Muscle of back (tissue), 11 donors: ENCODE results near the gene CAPN12. TPM values are rescaled to one million over a fixed set of nuclear protein-coding genes. Genes with fewer than 3 reads are reported as not detected.
A peak's percentile ranks its signal among the peaks of the same experiment; 100 is the strongest.
"Not testable (repeated sequence)": the region's sequence is repeated elsewhere in the genome, so short reads cannot be mapped to it uniquely, and the experiment has no call there.

Source experiments
- DNase-seq, 3 donors: peaks; one replicate each; pipeline versions ENCODE4 v3.0.0 to v3.0.0-alpha.2; 2013
- polyA plus RNA-seq, 10 donors: library from polyadenylated mRNA; unstranded; fragments of 120-200 nt; gene quantifications; one replicate each; pipeline ENCODE4 v1.2.1, GENCODE V29; 2013; ENCODE audit not compliant: insufficient read length in 10 of 10

CAPN12 gene
- polyA plus RNA-seq, 10 donors = 0.71 to 2.2 (median 0.94) TPM

DNA sequence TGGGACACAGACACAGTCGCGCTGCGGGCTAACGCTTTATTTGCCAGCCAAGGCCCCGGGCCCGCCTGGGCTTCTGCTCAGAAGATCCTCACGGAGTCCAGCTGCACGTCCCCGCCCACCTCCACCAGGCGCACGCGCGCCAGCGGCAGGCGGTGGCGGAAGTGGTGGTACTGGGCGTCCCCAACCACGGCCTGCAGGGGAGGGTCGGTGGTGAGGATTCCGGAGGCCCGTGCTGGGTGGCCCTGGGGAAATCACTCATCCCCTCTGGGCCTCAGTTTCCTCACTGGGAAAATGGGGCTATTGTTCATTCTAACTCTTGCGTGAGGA lies 26.6 kb upstream of the CAPN12 start:
- DNase-seq = not testable (repeated sequence)

DNA sequence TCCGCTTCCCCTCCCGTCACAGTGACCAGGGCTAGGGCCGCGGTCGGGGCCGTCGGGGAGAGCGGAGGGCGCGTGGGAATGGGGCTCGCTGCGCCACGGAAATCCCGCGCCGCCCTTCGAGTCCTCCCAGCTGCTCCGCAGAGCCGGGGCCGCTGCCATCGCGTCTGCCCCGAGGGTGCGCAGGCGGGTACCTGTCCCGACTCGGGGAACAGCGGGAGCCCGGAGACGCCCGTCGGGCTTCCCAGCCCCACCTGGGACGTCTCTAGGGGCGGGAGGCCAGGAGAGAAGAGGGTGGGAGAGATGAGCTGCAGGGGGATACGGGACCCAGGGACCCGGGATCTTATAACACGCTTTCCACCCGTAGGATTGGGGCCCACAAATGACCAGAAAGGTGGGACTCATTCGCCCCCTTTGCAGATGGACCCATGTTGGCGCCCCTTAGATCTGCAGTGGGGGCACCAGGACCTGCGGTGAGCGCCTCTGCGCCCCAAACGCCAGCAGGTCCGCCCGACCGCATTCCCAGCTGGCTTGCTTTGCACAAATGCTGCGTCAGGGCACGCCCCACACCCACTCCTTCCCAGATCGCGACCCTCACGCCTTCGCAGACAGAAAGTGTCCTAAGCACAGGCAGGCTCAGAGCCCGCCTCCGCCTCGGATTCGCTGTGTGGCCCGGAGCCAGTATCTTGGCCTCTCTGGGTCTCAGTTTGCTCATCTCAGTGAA lies 26.1 kb upstream of the CAPN12 start:
- not testable (repeated sequence) for DNase-seq

- DNase-seq = peak; percentile 69 to 93 (median 90)
These were observed 25.4 kb upstream of the CAPN12 start for GRCh38 chr19:38769635-38770211.

- DNase-seq = no peak
These were observed 22.2 kb upstream of the CAPN12 start for GRCh38 chr19:38766276-38767047.

DNA sequence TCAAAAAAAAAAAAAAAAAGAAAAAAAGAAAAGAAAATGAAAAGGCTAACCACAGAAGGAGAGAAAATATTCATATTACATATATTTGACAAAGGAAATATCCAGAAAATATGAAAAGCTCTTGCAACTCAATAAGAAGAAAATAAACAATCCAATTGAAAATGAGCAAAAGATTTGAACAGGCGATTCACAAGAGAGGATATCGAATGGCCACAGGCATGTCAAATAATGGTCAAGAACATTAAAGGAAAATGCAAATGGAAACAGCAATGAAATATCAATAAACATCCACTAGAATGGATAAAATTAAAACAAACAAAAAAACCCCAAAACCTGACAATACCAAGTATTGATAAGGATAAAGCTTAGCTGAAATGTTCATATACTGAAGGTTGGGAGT lies 20.9 kb upstream of the CAPN12 start:
- DNase-seq = no peak

GRCh38 chr19:38763795-38764220 lies 19.5 kb upstream of the CAPN12 start:
- DNase-seq = no peak

DNA sequence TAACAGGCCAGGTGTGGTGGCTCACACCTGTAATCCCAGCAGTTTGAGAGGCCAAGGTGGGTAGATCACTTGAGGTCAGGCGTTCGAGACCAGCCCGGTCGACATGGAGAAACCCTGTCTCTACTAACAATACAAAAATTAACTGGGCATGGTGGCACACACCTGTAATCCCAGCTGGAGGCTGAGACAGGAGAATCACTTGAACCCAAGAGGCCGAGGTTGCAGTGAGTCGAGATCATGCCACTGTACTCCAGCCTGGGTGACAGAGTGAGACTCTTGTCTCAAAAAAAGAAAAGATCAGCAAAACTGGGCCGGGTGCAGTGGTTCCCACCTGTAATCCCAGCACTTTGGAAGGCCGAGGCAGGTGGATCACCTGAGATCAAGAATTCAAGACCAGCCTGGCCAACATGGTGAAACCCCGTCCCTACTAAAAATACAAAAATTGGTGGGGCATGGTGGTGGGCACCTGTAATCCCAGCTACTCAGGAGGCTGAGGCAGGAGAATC lies 17.7 kb upstream of the CAPN12 start:
- DNase-seq = not testable (repeated sequence)

GRCh38 chr19:38760805-38761517 lies 16.7 kb upstream of the CAPN12 start:
- DNase-seq = not testable (repeated sequence)

DNA sequence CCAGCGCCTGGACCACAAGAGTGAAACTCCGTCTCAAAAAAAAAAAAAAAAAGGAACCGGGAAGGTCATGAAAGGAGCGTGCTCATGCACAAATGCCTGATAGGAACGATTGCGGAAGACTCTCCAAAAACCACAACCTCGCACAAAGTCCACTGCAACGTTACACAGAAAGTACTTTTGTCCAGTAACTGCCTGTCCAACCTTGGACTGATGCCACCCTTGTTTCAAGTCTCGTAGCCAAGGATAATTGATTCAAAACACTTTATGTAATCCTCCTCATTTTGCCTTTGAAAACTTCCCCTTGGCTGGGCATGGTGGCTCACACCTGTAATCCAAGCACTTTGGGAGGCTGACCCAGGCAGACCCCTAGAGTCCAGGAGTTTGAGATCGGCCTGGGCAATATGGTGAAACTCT lies 15.3 kb upstream of the CAPN12 start:
- DNase-seq = no peak

DNA sequence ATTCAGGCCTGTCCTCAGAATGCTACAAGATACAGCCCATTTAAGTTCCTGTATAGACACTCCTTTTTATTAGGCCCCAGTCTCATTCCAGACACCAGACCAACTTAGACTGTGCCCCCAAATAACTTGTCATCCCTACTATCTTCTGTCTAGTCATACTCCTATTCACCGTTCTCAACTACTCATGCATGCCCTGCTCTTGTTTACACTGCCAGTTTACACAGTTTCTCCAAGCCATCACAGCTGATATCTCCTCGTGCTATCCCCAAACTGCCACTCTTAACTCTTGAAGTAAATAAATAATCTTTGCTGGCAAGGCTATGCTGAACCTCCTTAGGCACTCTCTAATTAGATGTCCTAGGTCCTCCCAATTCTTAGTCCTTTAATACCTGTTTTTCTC lies 9.9 kb upstream of the CAPN12 start:
- DNase-seq = not testable (repeated sequence)

GRCh38 chr19:38753783-38754182 lies 9.5 kb upstream of the CAPN12 start:
- not testable (repeated sequence) for DNase-seq

GRCh38 chr19:38745316-38745715 lies 1.0 kb upstream of the CAPN12 start:
- no peak for DNase-seq

GRCh38 chr19:38744874-38745273 lies 600 bp upstream of the CAPN12 start:
- DNase-seq = no peak

GRCh38 chr19:38743394-38744297 lies 628 bp downstream of the CAPN12 start:
- DNase-seq = no peak

DNA sequence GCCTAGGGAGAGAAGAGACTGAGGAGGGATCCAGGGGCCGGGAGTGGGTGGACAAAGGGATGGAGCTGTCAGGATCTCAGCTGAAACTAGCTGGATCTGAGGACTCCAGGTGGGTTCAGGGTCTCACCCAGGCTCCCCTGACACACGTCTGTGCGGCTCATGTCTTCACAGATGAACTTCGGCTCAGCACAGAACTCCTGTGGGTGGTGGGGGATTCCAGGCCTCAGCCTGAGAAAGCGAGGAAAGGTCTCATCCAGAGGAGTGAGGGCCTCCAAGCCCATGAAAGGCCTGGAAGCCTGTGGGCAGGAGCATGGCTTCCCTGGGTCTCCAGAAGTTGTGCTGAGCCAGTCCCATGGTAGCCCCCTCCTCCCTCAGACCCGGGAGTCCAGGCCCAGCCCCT lies 1.4 kb downstream of the CAPN12 start:
- DNase-seq = no peak

DNA sequence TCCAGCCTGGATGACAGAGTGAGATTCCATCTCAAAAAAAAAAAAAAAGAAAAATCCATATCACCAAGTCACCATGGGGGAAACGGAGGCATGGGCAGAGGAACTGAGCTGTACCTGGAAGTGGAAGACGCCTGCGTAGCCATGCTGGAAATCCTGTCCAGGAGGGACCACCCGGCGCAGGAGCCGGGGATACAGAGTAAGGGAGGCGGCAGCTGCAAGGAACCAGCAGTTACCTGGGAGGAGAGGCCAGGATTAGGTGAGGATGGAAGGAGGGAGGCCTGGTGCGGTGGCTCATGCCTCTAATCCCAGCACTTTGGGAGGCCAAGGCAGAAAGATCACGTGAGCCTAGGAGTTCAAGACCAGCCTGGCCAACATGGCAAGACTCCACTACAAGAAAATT lies 2.0 kb downstream of the CAPN12 start:
- DNase-seq = no peak

DNA sequence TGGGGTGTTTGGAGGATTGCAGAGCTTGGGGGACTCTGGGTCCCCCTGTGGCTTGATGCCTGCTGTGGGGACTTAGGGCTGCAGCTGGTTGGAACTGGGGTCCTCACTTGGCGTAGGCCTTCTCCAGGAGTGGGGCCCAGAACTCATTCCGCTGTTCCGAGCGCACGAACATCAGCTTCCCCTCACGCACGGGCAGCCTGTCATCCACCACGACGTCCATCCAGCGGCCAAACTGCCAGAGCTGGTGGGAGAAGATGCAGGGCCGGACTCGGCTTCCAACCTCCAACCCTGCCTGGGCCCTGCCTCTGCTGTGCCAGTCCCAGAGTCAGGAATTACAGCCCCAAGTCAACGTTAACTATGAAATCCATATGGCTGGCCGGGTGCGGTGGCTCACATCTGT lies 2.6 kb downstream of the CAPN12 start:
- DNase-seq = no peak

GRCh38 chr19:38740932-38741331 lies 3.3 kb downstream of the CAPN12 start:
- DNase-seq = no peak

- no peak for DNase-seq
These were observed 4.0 kb downstream of the CAPN12 start for GRCh38 chr19:38740257-38740592.

DNA sequence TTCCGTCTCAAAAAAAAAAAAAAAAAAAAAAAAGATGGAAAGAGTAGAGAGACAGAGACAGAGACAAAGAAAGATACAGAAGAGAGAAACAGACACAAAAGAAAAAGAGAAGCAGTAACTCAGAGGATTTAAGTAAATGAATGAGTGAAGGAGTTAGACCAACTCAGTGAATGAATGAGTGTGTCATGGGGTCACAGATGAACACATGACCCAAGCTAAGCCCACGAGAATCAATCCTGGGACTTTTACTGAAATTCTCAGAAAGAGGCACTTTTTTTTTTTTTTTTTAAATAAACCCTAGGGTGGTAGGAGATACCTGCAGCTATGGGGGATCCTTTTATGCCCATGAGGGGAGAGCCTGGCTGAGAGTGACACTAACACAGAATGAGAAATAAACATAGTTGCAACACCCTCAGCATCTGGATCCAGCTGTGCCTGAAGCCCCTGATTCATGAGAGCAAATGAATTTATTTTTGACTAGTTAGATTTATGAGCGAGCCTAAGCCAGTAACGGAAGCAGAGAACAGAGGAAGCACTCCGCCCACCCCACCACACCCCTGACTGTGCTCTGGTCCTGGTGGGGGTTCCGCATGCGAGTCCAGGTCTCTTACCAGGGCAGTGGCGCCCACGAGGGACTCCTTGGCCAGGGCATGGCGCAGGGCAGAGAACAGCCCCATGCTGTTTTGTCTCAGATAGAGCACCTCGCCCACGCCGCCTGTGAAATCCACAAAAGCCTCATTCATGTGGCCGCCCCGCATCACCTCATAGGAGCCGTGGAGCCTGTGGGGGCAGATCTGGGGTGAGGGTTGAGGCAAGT lies 4.6 kb downstream of the CAPN12 start:
- no peak for DNase-seq
